Stimulated activated CD8-positive, alpha-beta memory T cell treated with anti-CD3 and anti-CD28 coated beads, Interleukin-15, amount 100 ng/mL, for 24 hours (primary cell): ENCODE data around the gene MYOF.
A peak's percentile ranks its signal among the peaks of the same experiment; 100 is the strongest.

Experiments used
- DNase-seq: peaks from one replicate; pipeline ENCODE4 v3.0.0-alpha.2; 2020; ENCODE audit warnings: low read depth

Gene MYOF

GRCh38 chr10:93482145-93482834 is at the start of gene MYOF:
Gene MYOF (minus strand): TSS chr10:93482334. CDS start chr10:93482194, 140 bp downstream.
- DNase-seq = no peak

GRCh38 chr10:93518531-93518930 is 36.4 kb upstream of the MYOF start:
- no peak for DNase-seq

- no peak for DNase-seq
Measured at GRCh38 chr10:93516006-93516380, 33.9 kb upstream of the MYOF start.

- DNase-seq = no peak
Measured at GRCh38 chr10:93515071-93516005, 33.2 kb upstream of the MYOF start.

- DNase-seq = no peak
Measured at GRCh38 chr10:93514521-93514920, 32.4 kb upstream of the MYOF start.

- DNase-seq = no peak
Measured at GRCh38 chr10:93513091-93513490, 31.0 kb upstream of the MYOF start.

- DNase-seq = no peak
Measured at GRCh38 chr10:93512565-93512964, 30.4 kb upstream of the MYOF start.

GRCh38 chr10:93509816-93510215 is 27.7 kb upstream of the MYOF start:
- no peak for DNase-seq

GRCh38 chr10:93505075-93505474 is 22.9 kb upstream of the MYOF start:
- no peak for DNase-seq

- DNase-seq = no peak
Measured at GRCh38 chr10:93503075-93503474, 20.9 kb upstream of the MYOF start.

GRCh38 chr10:93501650-93502049 is 19.5 kb upstream of the MYOF start:
- DNase-seq = no peak

GRCh38 chr10:93498166-93498565 is 16.0 kb upstream of the MYOF start:
- no peak for DNase-seq

GRCh38 chr10:93496322-93497041 is 14.3 kb upstream of the MYOF start, which contains the start of gene CEP55:
Gene CEP55 (plus strand): TSS chr10:93496612. CDS start chr10:93500052, 3,440 bp downstream.
- DNase-seq = peak; percentile 92

GRCh38 chr10:93495654-93496321 is 13.7 kb upstream of the MYOF start:
- DNase-seq = no peak

- DNase-seq = no peak
Measured at GRCh38 chr10:93494494-93494893, 12.4 kb upstream of the MYOF start.

GRCh38 chr10:93493162-93493561 is 11.0 kb upstream of the MYOF start:
- DNase-seq = no peak

- DNase-seq = no peak
Measured at GRCh38 chr10:93491602-93492121, 9.5 kb upstream of the MYOF start.

GRCh38 chr10:93488956-93489528 is 6.9 kb upstream of the MYOF start:
- no peak for DNase-seq

- no peak for DNase-seq
Measured at GRCh38 chr10:93485690-93486089, 3.6 kb upstream of the MYOF start.

- DNase-seq = no peak
Measured at GRCh38 chr10:93481637-93482144, 443 bp downstream of the MYOF start.

- no peak for DNase-seq
Measured at GRCh38 chr10:93478873-93479272, 3.3 kb downstream of the MYOF start.
